ENCODE data around the gene PPM1M. TPM values are rescaled to one million over a fixed set of nuclear protein-coding genes. Genes with fewer than 3 reads are reported as not detected.

PPM1M gene
- total RNA-seq, 2 experiments from 2014 or later, result 94.3 to 100 TPM

GRCh38 chr3:52294320-52295150, 49.0 kb downstream of the PPM1M start:
- H3K9me3 Mint-ChIP-seq, result no peaks in the 10 kb centered on the region
- POLR2A ChIA-PET, result interaction anchor here (0.8 to 1.0 kb wide), 3 partner anchors 24 to 74 kb away, joined by 3 to 4 read pairs (median 3); no protein-coding TSS in a partner anchor
- DNase-seq (no peak), ATAC-seq (no peak)
- H3K4me3 Mint-ChIP-seq, result no peak overlapping the region
- no peak overlapping the region for H3K27ac Mint-ChIP-seq
- no peaks in the 10 kb centered on the region for H3K27me3 Mint-ChIP-seq
- peaks cover 9% of the 10 kb centered on the region for H3K36me3 Mint-ChIP-seq (ENCODE audit: low read depth)
- intact Hi-C loops (cut with micrococcal nuclease), result loop anchor here (5.0 kb wide), 1 partner anchor 153 kb away; the partner anchor contains the start of gene SEMA3G
- peaks cover 13% of the 10 kb centered on the region for H3K4me1 Mint-ChIP-seq (ENCODE audit: low read depth)
- CTCF ChIA-PET, result interaction anchor here (1.5 to 18.7 kb wide), 2 partner anchors 43 to 91 kb away, joined by 3 to 264 read pairs; no protein-coding TSS in a partner anchor
- TF ChIP-seq CTCF (IDR thresholded peaks at IDR 0.05), result no peak

DNA sequence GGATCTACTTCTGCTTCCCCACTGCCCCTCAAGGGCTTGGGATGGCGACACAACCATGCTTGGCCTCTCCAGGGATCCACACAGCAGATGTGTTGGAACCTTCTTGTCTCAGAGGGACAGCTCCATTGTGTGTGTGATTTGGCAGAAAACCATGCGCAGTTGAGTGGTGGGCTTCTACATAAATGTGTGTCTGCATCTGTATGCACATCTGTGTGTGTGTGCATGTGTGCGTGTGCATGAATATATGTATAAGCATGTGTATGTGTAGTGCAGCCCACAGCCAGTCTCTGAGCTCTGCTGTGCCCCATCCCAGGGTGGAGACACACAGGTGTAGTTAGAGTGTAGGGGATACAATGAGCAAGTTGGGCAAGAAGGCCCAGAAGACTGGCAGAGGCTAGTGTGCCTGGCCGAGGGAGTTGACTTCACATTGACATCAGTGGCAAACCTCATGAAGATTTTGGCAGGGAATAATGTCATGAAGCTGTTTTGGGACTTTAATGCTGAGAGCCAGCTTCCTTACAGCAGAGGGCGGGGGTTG, 50.2 kb downstream of the PPM1M start:
- ATAC-seq (no peak), DNase-seq (no peak)
- H3K9me3 Mint-ChIP-seq, result no peaks in the 10 kb centered on the region
- H3K27ac Mint-ChIP-seq, result no peak overlapping the region
- TF ChIP-seq CTCF (IDR thresholded peaks at IDR 0.05), result no peak
- H3K27me3 Mint-ChIP-seq, result no peaks in the 10 kb centered on the region
- CTCF ChIA-PET, result interaction anchor here (0.6 to 18.7 kb wide), 5 partner anchors 11 to 294 kb away, joined by 3 to 264 read pairs (median 4); no protein-coding TSS in a partner anchor
- peaks cover 9% of the 10 kb centered on the region for H3K36me3 Mint-ChIP-seq (ENCODE audit: low read depth)
- no peak overlapping the region for H3K4me3 Mint-ChIP-seq
- H3K4me1 Mint-ChIP-seq (ENCODE audit: low read depth), result peaks cover 12% of the 10 kb centered on the region
- POLR2A ChIA-PET, result interaction anchor here (0.9 to 1.2 kb wide), 3 partner anchors 19 to 33 kb away, joined by 3 read pairs; no protein-coding TSS in a partner anchor
- intact Hi-C loops (cut with micrococcal nuclease), result no loop called here

GRCh38 chr3:52297242-52298148, 51.9 kb downstream of the PPM1M start:
- no peak overlapping the region for H3K27ac Mint-ChIP-seq
- ChIA-PET POLR2A (interaction anchor here (1.0 to 1.5 kb wide), 3 partner anchors 9 to 10 kb away, joined by 3 to 4 read pairs (median 3); partner anchors contain the start of gene GLYCTK), CTCF (interaction anchor here (0.7 to 18.7 kb wide), 4 partner anchors 10 to 77 kb away, joined by 3 to 264 read pairs (median 6); no protein-coding TSS in a partner anchor)

More at GRCh38 chr3:52297242-52298148, 51.9 kb downstream of the PPM1M start:
- H3K4me1 Mint-ChIP-seq (ENCODE audit: low read depth), result peaks cover 11% of the 10 kb centered on the region
- no peaks in the 10 kb centered on the region for H3K27me3 Mint-ChIP-seq
- DNase-seq (no peak), ATAC-seq (no peak)
- TF ChIP-seq CTCF (IDR thresholded peaks at IDR 0.05), result no peak
- H3K36me3 Mint-ChIP-seq (ENCODE audit: low read depth), result no peaks in the 10 kb centered on the region
- no peak overlapping the region for H3K4me3 Mint-ChIP-seq
- no peaks in the 10 kb centered on the region for H3K9me3 Mint-ChIP-seq
- intact Hi-C loops (cut with micrococcal nuclease), result no loop called here

All from activated CD8-positive, alpha-beta T cell treated with anti-CD3 and anti-CD28 coated beads for 36 hours (primary cell).